HG02938 (cell line): ENCODE data around the gene SMARCA4.
A peak's percentile ranks its signal among the peaks of the same experiment; 100 is the strongest.
"Not testable (repeated sequence)": the region's sequence is repeated elsewhere in the genome, so short reads cannot be mapped to it uniquely, and the experiment has no call there.

Experiments
- ATAC-seq: cut with Tn5 transposase; IDR thresholded peaks from one replicate; pipeline ENCODE4 v1.9.1; 2021; ENCODE audit warnings: mild to moderate bottlenecking, moderate library complexity; ENCODE audit not compliant: unreplicated experiment

Gene SMARCA4

DNA sequence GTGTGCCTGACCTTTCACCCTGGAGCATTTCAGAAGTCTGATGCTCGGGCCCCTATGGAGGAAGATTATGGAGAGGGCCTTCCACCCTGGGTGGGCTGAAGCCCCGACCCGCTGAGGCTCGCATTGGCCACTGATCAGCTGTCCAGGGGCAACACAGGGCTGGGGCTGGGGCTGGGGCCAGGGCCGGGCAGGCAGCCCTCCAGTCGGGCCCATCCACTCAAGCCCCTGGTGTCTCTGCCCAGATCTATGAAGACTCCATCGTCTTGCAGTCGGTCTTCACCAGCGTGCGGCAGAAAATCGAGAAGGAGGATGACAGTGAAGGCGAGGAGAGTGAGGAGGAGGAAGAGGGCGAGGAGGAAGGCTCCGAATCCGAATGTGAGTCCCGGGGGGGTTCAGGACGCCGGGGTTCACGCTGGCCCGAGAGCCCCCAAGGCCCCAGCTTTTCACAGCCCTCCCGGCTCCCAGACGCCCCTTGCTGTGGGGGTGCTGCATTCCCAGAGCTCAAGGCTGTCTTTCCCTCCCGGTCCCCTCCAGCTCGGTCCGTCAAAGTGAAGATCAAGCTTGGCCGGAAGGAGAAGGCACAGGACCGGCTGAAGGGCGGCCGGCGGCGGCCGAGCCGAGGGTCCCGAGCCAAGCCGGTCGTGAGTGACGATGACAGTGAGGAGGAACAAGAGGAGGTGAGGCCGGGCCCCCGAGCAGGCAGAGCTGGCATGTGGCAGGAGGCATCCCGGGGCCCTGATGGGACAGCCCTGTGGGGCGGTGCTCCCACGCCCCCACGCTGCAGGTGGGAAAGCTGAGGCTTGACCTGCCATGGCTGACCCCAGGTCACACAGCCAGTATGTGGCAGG, 98.9 kb downstream of the SMARCA4 start:
- ATAC-seq = no peak

DNA sequence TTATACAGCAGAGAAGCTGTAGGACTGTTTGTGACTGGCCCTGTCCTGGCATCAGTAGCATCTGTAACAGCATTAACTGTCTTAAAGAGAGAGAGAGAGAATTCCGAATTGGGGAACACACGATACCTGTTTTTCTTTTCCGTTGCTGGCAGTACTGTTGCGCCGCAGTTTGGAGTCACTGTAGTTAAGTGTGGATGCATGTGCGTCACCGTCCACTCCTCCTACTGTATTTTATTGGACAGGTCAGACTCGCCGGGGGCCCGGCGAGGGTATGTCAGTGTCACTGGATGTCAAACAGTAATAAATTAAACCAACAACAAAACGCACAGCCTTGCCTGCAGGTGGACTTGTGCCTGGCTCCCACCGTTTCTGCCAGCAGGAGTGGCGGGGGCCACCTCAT, 101.1 kb downstream of the SMARCA4 start:
- no peak for ATAC-seq

DNA sequence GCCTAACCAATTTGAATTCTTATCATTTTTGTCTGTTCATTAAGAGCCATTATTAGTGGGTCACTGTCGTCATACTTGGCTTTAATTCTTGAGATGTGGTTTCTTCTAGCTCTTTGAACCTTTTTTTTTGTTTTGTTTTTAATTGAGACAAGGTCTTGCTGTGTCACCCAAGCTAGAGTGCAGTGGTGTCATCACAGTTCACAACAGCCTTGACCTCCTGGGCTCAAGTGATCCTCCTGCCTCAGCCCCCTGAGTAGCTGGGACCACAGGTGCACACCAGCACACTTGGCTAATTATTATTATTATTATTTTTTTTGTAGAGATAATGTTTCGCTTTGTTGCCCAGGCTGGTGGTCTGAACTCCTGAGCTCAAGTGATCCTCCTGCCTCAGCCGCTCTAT, 102.6 kb downstream of the SMARCA4 start:
- no peak for ATAC-seq

DNA sequence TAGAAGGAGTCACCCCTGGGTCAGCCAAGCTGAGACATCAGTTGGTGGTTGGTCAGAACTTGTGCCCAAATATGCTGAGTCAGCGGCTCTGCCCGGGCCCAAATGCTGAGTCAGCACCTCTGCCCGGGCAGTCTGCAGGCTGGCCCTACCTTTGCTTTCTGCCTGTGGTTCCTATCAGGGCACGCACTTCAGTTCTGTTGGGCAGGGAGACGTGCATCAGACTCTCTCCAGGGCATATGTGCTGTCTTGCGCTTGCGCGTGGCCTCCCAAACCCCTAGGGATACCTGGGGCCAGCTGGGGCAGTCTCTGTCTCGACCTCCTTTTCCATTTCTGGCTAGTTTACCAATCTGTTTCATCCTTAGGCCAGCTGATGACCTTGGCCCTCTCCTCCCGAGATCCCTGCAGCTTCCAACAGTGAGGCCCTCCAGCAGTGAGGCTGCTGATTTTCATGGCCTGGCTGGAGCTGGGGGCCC, 104.0 kb downstream of the SMARCA4 start:
- ATAC-seq = no peak

DNA sequence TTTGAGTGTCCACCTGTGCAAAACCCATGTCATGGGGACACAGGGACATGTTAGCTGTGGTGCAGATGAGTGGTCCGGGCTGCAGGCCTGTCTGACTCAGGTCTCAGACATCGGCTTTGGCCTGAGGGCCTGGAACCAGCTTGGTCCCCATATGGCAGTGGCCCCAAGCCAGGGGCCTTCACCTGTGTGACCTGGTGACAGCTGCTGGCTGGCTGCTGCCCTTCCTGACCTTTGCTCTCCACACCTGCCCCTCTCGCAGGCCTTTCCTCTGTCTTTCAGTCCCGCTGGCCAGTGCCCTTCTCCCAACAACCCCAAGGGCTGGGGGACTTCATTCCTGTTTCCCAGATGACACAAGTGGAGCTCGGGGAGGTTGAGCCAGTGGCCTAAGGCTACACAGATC, 105.5 kb downstream of the SMARCA4 start:
- ATAC-seq = no peak

DNA sequence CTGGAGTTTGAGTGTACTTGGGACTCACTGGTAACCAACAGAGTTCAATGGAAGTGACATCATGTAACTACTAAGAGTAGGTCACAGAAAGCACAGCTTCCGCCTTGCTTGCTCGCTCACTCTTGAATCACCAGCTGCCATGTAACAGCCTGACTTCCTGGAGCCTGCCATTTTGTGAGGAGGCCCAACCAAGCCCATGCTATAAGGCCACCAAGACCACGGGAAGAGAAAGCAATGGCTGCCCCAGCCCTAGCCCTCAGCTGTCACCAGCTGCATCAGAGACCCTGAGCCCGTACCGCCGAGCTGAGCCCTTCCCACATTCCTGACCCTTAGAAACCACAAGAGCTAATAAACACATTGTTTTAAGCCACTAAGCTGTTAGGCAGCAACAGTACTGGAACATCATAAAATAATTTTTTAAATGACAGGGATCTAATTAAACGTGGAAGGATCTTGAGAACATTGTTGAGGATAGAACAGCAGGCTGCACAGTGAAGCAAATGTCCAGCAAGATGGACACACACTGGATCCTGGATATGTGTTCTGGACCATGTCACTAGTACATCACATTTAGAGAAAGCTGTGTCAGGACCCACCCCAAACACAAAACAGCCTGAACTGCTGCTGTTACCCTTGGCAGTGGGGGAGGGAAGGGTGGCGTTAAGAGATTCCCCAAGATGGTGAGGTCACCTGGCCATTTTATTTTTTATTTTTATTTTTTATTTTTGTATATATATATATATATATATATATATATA, 106.7 kb downstream of the SMARCA4 start:
- ATAC-seq = no peak

DNA sequence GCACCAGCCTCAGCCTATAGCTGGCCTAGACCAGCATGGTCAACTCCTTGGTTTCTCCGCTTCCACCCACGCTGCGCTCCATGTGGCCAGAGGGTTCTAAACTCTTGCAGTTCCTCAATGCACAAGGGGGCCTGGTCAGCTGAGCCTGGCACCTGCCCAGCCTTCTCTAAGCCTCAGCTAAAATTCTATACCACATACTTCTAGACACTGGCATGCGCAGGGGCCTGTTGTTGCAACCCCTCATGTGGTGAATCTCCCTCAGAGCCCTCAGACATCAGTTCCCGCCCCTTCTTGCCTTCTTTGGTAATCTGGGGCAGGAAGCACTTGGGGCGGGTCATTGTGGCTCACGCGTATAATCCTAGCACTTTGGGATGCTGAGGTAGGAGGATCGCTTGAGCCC, 108.7 kb downstream of the SMARCA4 start:
- no peak for ATAC-seq

DNA sequence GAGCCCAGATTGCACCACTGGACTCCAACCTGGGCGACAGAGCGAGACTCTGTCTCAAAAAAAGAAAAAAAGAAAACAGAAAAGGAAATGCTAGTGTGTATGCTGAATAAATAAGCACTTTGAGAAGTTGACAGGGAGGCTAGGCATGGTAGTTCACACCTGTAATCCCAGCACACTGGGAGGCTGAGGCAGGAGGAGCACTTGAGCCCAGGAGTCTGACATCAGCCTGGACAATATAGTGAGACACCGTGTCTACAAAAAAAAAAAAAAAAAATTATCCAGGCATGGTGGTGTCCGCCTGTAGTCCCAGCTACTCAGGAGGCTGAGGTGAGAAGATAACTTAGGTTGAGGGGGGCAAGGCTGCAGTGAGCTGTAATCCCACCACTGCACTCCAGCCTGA, 109.3 kb downstream of the SMARCA4 start:
- ATAC-seq = no peak

DNA sequence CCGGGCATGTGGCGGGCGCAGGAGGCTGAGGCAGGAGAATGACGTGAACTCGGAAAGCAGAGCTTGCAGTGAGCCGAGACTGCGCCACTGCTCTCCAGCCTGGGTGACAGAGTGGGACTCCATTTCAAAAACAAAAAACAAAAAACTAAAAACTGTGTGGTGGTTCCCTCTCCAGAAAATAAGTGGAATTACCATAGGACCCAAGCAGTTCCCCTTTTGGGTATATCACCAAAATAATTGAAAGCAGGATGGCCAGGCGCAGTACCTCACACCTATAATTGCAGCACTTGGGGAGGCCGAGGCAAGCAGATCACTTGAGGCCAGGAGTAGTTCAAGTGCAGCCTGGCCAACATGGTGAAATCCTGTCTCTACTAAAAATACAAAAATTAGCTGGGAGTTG, 112.7 kb downstream of the SMARCA4 start:
- no peak for ATAC-seq

DNA sequence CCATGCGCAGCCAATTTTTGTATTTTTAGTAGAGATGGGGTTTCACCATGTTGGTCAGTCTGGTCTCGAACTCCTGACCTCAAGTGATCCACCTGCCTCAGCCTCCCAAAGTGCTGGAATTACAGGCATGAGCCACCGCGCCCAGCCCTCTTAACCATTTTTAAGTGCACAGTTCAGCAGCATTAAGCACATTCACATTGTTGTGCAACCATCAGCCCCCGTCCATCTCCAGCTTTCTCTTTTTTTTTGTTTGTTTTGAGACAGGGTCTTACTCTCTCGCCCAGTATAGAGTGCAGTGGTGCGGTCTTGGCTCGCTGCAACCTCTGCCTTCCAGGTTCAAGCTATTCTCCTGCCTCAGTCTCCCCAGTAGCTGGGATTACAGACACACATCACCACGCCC, 116.0 kb downstream of the SMARCA4 start:
- not testable (repeated sequence) for ATAC-seq

DNA sequence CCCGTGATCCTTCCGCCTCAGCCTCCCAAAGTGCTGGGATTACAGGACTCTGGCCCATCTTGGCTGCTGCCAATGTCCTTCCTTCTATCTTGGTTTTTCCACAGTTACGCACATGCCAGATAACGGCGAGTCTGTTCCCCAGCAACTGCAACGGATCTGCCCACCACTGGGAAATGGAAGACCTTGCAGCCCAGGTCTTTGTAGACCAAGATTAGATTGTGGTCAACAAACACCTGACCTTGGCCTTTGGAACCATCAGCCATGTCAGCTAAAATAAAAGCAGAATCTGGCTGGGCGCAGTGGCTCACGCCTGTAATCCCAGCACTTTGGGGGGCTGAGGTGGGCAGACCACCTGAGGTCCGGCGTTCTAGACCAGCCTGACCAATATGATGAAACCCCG, 118.1 kb downstream of the SMARCA4 start:
- no peak for ATAC-seq

DNA sequence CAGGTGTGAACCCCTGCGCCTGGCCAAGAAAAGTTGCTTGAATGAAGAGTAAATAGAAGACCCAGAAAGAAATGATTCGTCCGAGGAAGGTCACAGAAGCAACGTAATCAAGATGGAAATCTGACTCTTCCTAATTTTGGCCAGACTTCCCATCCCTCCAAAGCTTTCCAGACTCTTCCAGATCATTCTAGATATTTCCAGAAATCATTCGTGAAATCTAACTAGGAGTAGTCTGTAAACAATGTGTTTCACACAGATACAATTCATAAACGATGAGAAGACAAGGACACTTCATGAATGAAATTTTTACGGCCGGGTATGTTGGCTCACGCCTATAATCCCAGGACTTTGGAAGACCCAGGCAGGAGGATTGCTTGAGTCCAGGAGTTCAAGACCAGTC, 119.2 kb downstream of the SMARCA4 start:
- no peak for ATAC-seq

DNA sequence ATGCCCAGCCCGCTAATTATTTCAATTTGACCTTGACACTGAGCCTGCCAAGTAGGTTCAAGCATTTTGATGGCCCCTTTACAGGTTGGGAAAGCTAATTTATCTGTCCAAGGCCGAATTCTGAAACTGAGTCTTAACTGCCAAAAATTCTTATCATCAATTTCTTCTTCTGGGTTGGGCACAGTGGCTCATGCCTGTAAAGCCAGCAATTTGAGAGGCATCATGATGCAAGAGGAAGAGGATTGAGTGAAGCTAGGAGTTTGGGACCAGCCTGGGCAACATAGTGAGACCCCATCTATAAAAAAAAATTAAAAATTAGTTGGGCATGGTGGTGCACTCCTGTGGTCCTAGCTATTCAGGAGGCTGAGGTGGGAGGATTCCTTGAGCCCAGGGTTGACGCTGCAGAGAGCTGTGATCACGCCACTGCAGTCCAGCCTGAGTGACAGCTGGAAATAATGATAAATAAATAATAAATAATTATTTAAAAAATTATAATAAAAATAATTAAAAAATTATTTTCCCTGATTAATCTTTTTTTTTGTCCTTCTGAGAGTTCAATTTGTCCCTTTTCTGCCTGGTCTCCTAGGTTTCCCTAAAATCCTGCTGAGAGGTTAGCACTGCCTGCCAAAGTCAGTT, 127.2 kb downstream of the SMARCA4 start:
- no peak for ATAC-seq

DNA sequence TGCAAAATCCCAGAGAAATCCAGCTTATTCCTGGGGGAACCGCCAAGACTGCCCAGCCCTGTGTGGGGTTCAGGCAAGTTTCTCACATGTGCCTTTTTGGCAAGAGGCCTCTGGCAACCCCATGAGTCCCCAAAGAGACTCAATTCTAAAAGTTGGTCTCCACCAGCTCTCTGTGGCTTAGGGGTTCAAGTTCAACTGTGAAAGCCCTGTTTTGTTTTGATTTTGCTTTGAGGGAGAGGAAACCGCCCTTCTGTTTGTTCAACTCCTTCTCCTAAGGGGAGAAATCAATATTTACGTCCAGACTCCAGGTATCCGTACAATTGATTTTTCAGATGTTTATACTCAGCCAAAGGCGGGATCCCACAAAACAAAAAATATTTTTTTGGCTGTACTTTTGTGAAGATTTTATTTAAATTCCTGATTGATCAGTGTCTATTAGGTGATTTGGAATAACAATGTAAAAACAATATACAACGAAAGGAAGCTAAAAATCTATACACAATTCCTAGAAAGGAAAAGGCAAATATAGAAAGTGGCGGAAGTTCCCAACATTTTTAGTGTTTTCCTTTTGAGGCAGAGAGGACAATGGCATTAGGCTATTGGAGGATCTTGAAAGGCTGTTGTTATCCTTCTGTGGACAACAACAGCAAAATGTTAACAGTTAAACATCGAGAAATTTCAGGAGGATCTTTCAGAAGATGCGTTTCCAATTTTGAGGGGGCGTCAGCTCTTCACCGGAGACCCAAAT, 127.8 kb downstream of the SMARCA4 start:
- ATAC-seq = no peak

DNA sequence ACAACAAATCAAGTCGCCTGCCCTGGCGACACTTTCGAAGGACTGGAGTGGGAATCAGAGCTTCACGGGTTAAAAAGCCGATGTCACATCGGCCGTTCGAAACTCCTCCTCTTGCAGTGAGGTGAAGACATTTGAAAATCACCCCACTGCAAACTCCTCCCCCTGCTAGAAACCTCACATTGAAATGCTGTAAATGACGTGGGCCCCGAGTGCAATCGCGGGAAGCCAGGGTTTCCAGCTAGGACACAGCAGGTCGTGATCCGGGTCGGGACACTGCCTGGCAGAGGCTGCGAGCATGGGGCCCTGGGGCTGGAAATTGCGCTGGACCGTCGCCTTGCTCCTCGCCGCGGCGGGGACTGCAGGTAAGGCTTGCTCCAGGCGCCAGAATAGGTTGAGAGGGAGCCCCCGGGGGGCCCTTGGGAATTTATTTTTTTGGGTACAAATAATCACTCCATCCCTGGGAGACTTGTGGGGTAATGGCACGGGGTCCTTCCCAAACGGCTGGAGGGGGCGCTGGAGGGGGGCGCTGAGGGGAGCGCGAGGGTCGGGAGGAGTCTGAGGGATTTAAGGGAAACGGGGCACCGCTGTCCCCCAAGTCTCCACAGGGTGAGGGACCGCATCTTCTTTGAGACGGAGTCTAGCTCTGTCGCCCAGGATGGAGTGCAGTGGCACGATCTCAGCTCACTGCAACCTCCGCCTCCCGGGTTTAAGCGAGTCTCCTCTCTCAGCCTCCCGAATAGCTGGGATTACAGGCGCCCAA, 128.6 kb downstream of the SMARCA4 start, which contains the start of gene LDLR:
LDLR (plus strand) TSS at position 210 of the 760 bp plus-strand sequence; CDS start at position 296, 86 bp downstream.
- no peak for ATAC-seq

DNA sequence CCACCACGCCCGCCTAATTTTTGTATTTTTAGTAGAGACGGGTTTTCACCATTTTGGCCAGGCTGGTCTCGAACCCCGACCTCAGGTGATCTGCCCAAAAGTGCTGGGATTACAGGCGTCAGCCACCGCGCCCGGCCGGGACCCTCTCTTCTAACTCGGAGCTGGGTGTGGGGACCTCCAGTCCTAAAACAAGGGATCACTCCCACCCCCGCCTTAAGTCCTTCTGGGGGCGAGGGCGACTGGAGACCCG, 129.1 kb downstream of the SMARCA4 start:
- ATAC-seq = not testable (repeated sequence)

DNA sequence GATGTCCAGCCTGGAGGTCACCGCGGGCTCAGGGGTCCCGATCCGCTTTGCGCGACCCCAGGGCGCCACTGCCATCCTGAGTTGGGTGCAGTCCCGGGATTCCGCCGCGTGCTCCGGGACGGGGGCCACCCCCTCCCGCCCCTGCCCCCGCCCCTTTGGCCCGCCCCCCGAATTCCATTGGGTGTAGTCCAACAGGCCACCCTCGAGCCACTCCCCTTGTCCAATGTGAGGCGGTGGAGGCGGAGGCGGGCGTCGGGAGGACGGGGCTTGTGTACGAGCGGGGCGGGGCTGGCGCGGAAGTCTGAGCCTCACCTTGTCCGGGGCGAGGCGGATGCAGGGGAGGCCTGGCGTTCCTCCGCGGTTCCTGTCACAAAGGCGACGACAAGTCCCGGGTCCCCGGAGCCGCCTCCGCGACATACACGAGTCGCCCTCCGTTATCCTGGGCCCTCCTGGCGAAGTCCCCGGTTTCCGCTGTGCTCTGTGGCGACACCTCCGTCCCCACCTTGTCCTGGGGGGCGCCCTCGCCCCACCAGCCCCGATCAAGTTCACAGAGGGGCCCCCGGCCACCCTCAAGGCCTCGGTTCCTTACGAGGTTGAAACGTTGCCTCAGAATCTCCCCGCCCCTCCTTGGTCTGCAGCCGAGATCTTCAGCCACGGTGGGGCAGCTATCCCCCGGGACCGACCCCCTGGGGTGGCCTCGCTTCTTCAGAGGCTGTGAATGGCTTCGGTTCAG, 129.6 kb downstream of the SMARCA4 start:
- ATAC-seq = peak; percentile 53

DNA sequence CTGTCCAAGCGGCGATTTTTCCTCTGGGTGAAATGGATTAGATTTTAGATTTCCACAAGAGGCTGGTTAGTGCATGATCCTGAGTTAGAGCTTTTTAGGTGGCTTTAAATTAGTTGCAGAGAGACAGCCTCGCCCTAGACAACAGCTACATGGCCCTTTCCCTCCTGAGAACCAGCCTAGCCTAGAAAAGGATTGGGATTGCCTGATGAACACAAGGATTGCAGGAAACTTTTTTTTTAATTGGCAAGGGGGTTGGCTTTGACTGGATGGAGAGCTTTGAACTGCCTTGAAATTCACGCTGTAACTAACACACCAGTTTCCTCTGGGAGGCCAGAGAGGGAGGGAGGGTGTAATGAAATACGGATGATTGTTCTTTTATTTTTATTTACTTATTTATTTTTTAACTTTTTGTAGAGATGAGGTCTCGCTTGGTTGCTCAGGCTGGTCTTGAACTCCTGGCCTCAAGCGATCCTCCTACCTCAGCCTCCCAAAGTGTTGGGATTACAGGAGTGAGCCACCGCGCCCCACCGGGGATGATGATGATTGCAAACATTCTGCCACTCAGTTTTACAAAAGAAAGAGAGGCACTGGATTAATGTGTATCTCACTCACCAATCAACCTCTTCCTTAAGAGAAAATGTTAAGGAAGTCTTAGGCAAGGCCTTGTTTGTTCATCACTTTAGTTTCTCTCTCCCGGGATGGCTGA, 130.3 kb downstream of the SMARCA4 start:
- no peak for ATAC-seq

DNA sequence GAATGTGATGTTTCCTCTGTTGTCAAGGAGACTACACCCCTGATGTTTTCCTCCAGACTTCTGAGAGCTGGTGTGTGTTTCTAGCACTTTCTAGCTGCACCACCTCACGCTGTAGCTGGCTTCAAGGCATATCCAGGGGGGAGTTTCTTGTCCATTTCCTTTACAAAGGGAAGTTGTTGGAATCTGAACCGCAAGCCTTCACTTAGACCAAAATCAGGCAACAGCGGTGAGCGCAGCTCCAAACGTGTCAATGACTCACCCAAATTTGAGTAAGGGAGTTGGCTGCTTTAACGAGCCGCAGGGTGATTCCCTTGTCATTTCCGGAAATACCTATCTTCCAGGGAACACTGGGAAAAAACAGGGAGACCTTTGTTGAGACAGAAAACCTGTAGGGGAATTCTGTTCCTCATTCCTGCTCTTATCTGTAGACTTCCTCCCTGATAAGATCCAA, 130.9 kb downstream of the SMARCA4 start:
- ATAC-seq = no peak
